Measurements from ENCODE around the gene PAX4. TPM values are rescaled to one million over a fixed set of nuclear protein-coding genes. Genes with fewer than 3 reads are reported as not detected.

PAX4 gene
- polyA plus RNA-seq, 1 of the 3 experiments (the other 2 are of a cell fraction), result not detected

GRCh38 chr7:127588019-127588696 is 29.8 kb downstream of the PAX4 start, which contains the start of gene ARF5:
TSS of gene ARF5 (plus strand) at chr7:127588411. CDS start at chr7:127588499, 88 bp downstream.
- POLR2A ChIA-PET, result interaction anchor here (1.1 kb wide), 1 partner anchor 63 kb away, joined by 5 read pairs; the partner anchor contains the start of gene SND1
- Histone ChIP-seq H3K4me2 (peak within 1 kb of the TSS; percentile 98), H3K9me3 (no peaks in the 10 kb centered on the region), H3K9ac (peak within 1 kb of the TSS; percentile 91), H3K4me1 (ENCODE audit: control insufficient read depth in 1 of 2, insufficient read depth in 2 of 2, low read depth in 1 of 2, low read length in 1 of 2) (peaks cover 10 to 38% of the 10 kb centered on the region in 2 experiments; a peak in 3 of 4 replicates), H3K4me3 (ENCODE audit: low read depth in 2 of 2, low read length in 1 of 2) (peak within 1 kb of the TSS; percentile 96 to 100), H4K20me1 (ENCODE audit: insufficient read depth) (peaks cover 24% of the 10 kb centered on the region), H2AFZ (ENCODE audit: low read depth) (peak within 1 kb of the TSS; percentile 90), H3K27ac (ENCODE audit: low read depth in 2 of 2, low read length in 1 of 2) (peak within 1 kb of the TSS; percentile 62 to 84), H3K9me2 (no peaks in the 10 kb centered on the region), H3K79me2 (ENCODE audit: insufficient read depth) (peaks cover 40% of the 10 kb centered on the region), H3F3A (replicated peaks; ENCODE audit: insufficient read depth) (peaks cover 6% of the 10 kb centered on the region), H3K36me3 (replicated peaks in 1 of 2; ENCODE audit: control insufficient read depth in 1 of 2, insufficient read depth in 2 of 2, low read length in 1 of 2) (peaks cover 20 to 27% of the 10 kb centered on the region in 2 experiments), H3K27me3 (ENCODE audit: insufficient read depth) (no peaks in the 10 kb centered on the region)
- DNase-seq, result peak; percentile 100
- CTCF ChIA-PET, result interaction anchor here (0.6 to 7.9 kb wide), 28 partner anchors 10 to 759 kb away, joined by 3 to 78 read pairs (median 4); partner anchors contain the start of gene PAX4
- TF ChIP-seq GABPA (IDR thresholded peaks at IDR 0.05; ENCODE audit: low read depth), result 0 out of 2 replicates have a peak, but pooled peaks have one; percentile 16
- no peak for TF ChIP-seq MXI1 (IDR thresholded peaks at IDR 0.05; ENCODE audit: low read depth, low read length)
- TF ChIP-seq POLR2AphosphoS5 (IDR thresholded peaks at IDR 0.05; ENCODE audit: low read depth, low read length), result peak; percentile 83
- no peak for TF ChIP-seq RFX5 (IDR thresholded peaks at IDR 0.05; ENCODE audit: low read length)
- TF ChIP-seq JUND (IDR thresholded peaks at IDR 0.05), result no peak
- TF ChIP-seq MAX (IDR thresholded peaks at IDR 0.05; ENCODE audit: low read depth), result peak; percentile 58
- TF ChIP-seq CHD2 (IDR thresholded peaks at IDR 0.05; ENCODE audit: low read length, partially characterized antibody), result peak; percentile 91
- peak; percentile 62; the same call in 1 of the 2 replicates for TF ChIP-seq TAF1 (IDR thresholded peaks at IDR 0.05; ENCODE audit: borderline replicate concordance, low read depth, low read length)
- TF ChIP-seq, protein P1, sequence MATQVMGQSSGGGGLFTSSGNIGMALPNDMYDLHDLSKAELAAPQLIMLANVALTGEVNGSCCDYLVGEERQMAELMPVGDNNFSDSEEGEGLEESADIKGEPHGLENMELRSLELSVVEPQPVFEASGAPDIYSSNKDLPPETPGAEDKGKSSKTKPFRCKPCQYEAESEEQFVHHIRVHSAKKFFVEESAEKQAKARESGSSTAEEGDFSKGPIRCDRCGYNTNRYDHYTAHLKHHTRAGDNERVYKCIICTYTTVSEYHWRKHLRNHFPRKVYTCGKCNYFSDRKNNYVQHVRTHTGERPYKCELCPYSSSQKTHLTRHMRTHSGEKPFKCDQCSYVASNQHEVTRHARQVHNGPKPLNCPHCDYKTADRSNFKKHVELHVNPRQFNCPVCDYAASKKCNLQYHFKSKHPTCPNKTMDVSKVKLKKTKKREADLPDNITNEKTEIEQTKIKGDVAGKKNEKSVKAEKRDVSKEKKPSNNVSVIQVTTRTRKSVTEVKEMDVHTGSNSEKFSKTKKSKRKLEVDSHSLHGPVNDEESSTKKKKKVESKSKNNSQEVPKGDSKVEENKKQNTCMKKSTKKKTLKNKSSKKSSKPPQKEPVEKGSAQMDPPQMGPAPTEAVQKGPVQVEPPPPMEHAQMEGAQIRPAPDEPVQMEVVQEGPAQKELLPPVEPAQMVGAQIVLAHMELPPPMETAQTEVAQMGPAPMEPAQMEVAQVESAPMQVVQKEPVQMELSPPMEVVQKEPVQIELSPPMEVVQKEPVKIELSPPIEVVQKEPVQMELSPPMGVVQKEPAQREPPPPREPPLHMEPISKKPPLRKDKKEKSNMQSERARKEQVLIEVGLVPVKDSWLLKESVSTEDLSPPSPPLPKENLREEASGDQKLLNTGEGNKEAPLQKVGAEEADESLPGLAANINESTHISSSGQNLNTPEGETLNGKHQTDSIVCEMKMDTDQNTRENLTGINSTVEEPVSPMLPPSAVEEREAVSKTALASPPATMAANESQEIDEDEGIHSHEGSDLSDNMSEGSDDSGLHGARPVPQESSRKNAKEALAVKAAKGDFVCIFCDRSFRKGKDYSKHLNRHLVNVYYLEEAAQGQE (IDR thresholded peaks at IDR 0.05; ENCODE audit: low read depth, low read length), result 0 out of 2 replicates have a peak, but pooled peaks have one; percentile 20
- TF ChIP-seq NRF1 (IDR thresholded peaks at IDR 0.05; ENCODE audit: low read depth, low read length), result no peak
- 19% methylated on average over 19 of the region's 77 CpGs for WGBS (ENCODE audit: low lambda C conversion rate)

DNA sequence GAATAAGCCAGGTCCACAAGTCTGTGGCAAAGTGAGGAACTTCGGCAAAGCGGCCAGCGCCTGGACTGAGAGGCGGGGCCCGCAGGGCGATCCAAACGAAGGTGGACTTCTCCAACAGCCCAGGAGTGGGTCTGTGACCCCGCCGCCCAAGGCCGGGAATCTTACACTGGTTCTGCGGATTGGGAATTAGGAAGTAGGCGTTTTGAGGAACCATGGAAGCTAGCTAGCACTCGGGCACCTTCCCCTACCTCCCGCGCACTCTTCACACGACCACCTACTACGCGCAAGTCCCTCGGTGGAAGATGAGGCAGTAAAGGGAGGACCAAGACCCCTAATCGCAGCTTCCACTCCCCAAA is 30.3 kb downstream of the PAX4 start:
- Histone ChIP-seq H3K4me3 (ENCODE audit: low read depth in 2 of 2, low read length in 1 of 2) (peak overlapping the region; percentile 96 to 100), H3K9ac (peak overlapping the region; percentile 91), H3K4me1 (ENCODE audit: control insufficient read depth in 1 of 2, insufficient read depth in 2 of 2, low read depth in 1 of 2, low read length in 1 of 2) (peaks cover 10 to 43% of the 10 kb centered on the region in 2 experiments; a peak in 3 of 4 replicates), H3K27ac (ENCODE audit: low read depth in 2 of 2, low read length in 1 of 2) (peak overlapping the region; percentile 45 to 84; a peak in 3 of 4 replicates), H3K9me2 (no peaks in the 10 kb centered on the region), H4K20me1 (ENCODE audit: insufficient read depth) (peaks cover 30% of the 10 kb centered on the region), H3K9me3 (no peaks in the 10 kb centered on the region), H3K4me2 (peak overlapping the region; percentile 98), H3K79me2 (ENCODE audit: insufficient read depth) (peaks cover 46% of the 10 kb centered on the region), H3F3A (replicated peaks; ENCODE audit: insufficient read depth) (peaks cover 6% of the 10 kb centered on the region), H2AFZ (ENCODE audit: low read depth) (peak overlapping the region; percentile 90), H3K36me3 (replicated peaks in 1 of 2; ENCODE audit: control insufficient read depth in 1 of 2, insufficient read depth in 2 of 2, low read length in 1 of 2) (peaks cover 20 to 32% of the 10 kb centered on the region in 2 experiments), H3K27me3 (ENCODE audit: insufficient read depth) (no peaks in the 10 kb centered on the region)
- WGBS (ENCODE audit: low lambda C conversion rate), result 87% methylated on average over 20 of the region's 20 CpGs
- DNase-seq, result no peak
- ChIA-PET POLR2A (no interaction called here), CTCF (interaction anchor here (1.2 to 7.9 kb wide), 4 partner anchors 10 to 760 kb away, joined by 3 to 78 read pairs (median 14); no protein-coding TSS in a partner anchor)
- no peak for TF ChIP-seq RAD21 (IDR thresholded peaks at IDR 0.05; ENCODE audit: low read length)
- no peak for TF ChIP-seq YY1 (IDR thresholded peaks at IDR 0.05; ENCODE audit: low read depth)
- no peak for TF ChIP-seq ELF1 (IDR thresholded peaks at IDR 0.05)
- TF ChIP-seq EZH2phosphoT487 (IDR thresholded peaks at IDR 0.05; ENCODE audit: borderline replicate concordance, low read depth), result no peak
